Activated CD4-positive, alpha-beta T cell treated with anti-CD3 and anti-CD28 coated beads, Interleukin-2, amount 10 ng/mL, durations not matched to agents 24 days and 14 days (primary cell): ENCODE results near the gene KMT5B. TPM values are rescaled to one million over a fixed set of nuclear protein-coding genes. Genes with fewer than 3 reads are reported as not detected.
"Not testable (repeated sequence)": the region's sequence is repeated elsewhere in the genome, so short reads cannot be mapped to it uniquely, and the experiment has no call there.

Source experiments
- DNase-seq: peaks from one replicate; pipeline ENCODE4 v3.0.0; 2022
- H3K27ac Mint-ChIP-seq: one replicate; pipeline ENCODE4 v1.8.0; 2022; ENCODE audit warnings: mild to moderate bottlenecking, mixed read lengths
- H3K27me3 Mint-ChIP-seq: one replicate; pipeline ENCODE4 v1.8.0; 2022; ENCODE audit warnings: mixed read lengths
- H3K36me3 Mint-ChIP-seq: one replicate; pipeline ENCODE4 v1.8.0; 2022; ENCODE audit warnings: low read depth, mild to moderate bottlenecking, mixed read lengths
- H3K4me1 Mint-ChIP-seq: one replicate; pipeline ENCODE4 v1.8.0; 2021; ENCODE audit warnings: mixed read lengths
- H3K4me3 Mint-ChIP-seq: one replicate; pipeline ENCODE4 v1.8.0; 2022; ENCODE audit warnings: mild to moderate bottlenecking, moderate library complexity, mixed read lengths
- H3K9me3 Mint-ChIP-seq: one replicate; pipeline ENCODE4 v1.8.0; 2021; ENCODE audit warnings: mixed read lengths
- intact Hi-C: fragments of 100-400 bp; cut with micrococcal nuclease; formaldehyde crosslinking; loops from one replicate; pipeline ENCODE4 v1.15.1; 2023
- total RNA-seq: library from RNA; stranded (reverse); gene quantifications from 2 replicates; pipeline ENCODE4 v1.2.3, GENCODE V29; 2022

The KMT5B gene
- total RNA-seq, 1 donor from 2014 or later: 34.7 TPM

- intact Hi-C loops, H3K36me3 Mint-ChIP-seq, H3K27ac Mint-ChIP-seq, H3K4me1 Mint-ChIP-seq, H3K27me3 Mint-ChIP-seq, DNase-seq, H3K9me3 Mint-ChIP-seq, H3K4me3 Mint-ChIP-seq: not testable (repeated sequence)
Observed at GRCh38 chr11:68243847-68244246, 30.8 kb upstream of the KMT5B start.

GRCh38 chr11:68242616-68243015 is 29.5 kb upstream of the KMT5B start:
- no peak overlapping the region for H3K27ac Mint-ChIP-seq
- H3K4me1 Mint-ChIP-seq: no peaks in the 10 kb centered on the region
- no peaks in the 10 kb centered on the region for H3K36me3 Mint-ChIP-seq
- H3K4me3 Mint-ChIP-seq: no peak overlapping the region
- no peaks in the 10 kb centered on the region for H3K9me3 Mint-ChIP-seq
- peaks cover 9% of the 10 kb centered on the region for H3K27me3 Mint-ChIP-seq
- no peak for DNase-seq
- intact Hi-C loops: no loop called here

- Mint-ChIP-seq H3K4me3 (no peak overlapping the region), H3K27me3 (peaks cover 13% of the 10 kb centered on the region), H3K4me1 (no peaks in the 10 kb centered on the region), H3K27ac (no peak overlapping the region), H3K9me3 (peaks cover 9% of the 10 kb centered on the region), H3K36me3 (no peaks in the 10 kb centered on the region)
- intact Hi-C loops: no loop called here
- no peak for DNase-seq
Observed at GRCh38 chr11:68231621-68232020, 18.5 kb upstream of the KMT5B start.

- Mint-ChIP-seq H3K27ac (no peak overlapping the region), H3K4me1 (no peaks in the 10 kb centered on the region), H3K36me3 (no peaks in the 10 kb centered on the region), H3K4me3 (no peak overlapping the region), H3K27me3 (peaks cover 9% of the 10 kb centered on the region), H3K9me3 (peaks cover 13% of the 10 kb centered on the region)
- intact Hi-C loops: no loop called here
- no peak for DNase-seq
Observed at GRCh38 chr11:68229601-68230000, 16.5 kb upstream of the KMT5B start.

- no peak for DNase-seq
- Mint-ChIP-seq H3K4me3 (no peak overlapping the region), H3K4me1 (peaks cover 3% of the 10 kb centered on the region), H3K27me3 (peaks cover 2% of the 10 kb centered on the region), H3K36me3 (no peaks in the 10 kb centered on the region), H3K9me3 (peaks cover 13% of the 10 kb centered on the region), H3K27ac (no peak overlapping the region)
- intact Hi-C loops: no loop called here
Observed at GRCh38 chr11:68226421-68226820, 13.3 kb upstream of the KMT5B start.

GRCh38 chr11:68224606-68225005 is 11.5 kb upstream of the KMT5B start:
- peaks cover 13% of the 10 kb centered on the region for H3K9me3 Mint-ChIP-seq
- peaks cover 5% of the 10 kb centered on the region for H3K27me3 Mint-ChIP-seq
- peaks cover 3% of the 10 kb centered on the region for H3K4me1 Mint-ChIP-seq
- no peak overlapping the region for H3K4me3 Mint-ChIP-seq
- DNase-seq: no peak
- H3K36me3 Mint-ChIP-seq: no peaks in the 10 kb centered on the region
- intact Hi-C loops: no loop called here
- H3K27ac Mint-ChIP-seq: no peak overlapping the region

- Mint-ChIP-seq H3K27me3 (peaks cover 6% of the 10 kb centered on the region), H3K9me3 (peaks cover 4% of the 10 kb centered on the region)
Observed at GRCh38 chr11:68223275-68223674, 10.2 kb upstream of the KMT5B start.

GRCh38 chr11:68221406-68221805 is 8.3 kb upstream of the KMT5B start:
- H3K4me1 Mint-ChIP-seq: peaks cover 3% of the 10 kb centered on the region
- no peak overlapping the region for H3K4me3 Mint-ChIP-seq
- intact Hi-C loops: no loop called here
- peaks cover 4% of the 10 kb centered on the region for H3K9me3 Mint-ChIP-seq
- no peak overlapping the region for H3K27ac Mint-ChIP-seq
- peaks cover 12% of the 10 kb centered on the region for H3K27me3 Mint-ChIP-seq
- H3K36me3 Mint-ChIP-seq: no peaks in the 10 kb centered on the region
- DNase-seq: no peak

More at GRCh38 chr11:68223275-68223674, 10.2 kb upstream of the KMT5B start:
- no peak overlapping the region for H3K4me3 Mint-ChIP-seq
- H3K36me3 Mint-ChIP-seq: no peaks in the 10 kb centered on the region
- DNase-seq: no peak
- intact Hi-C loops: no loop called here
- peaks cover 3% of the 10 kb centered on the region for H3K4me1 Mint-ChIP-seq
- no peak overlapping the region for H3K27ac Mint-ChIP-seq

- no peak for DNase-seq
- Mint-ChIP-seq H3K4me3 (no peak overlapping the region), H3K27ac (no peak overlapping the region), H3K4me1 (peaks cover 20% of the 10 kb centered on the region), H3K36me3 (peaks cover 6% of the 10 kb centered on the region), H3K9me3 (no peaks in the 10 kb centered on the region), H3K27me3 (peaks cover 30% of the 10 kb centered on the region)
- intact Hi-C loops: loop anchor here (10.0 kb wide), 1 partner anchor 182 kb away; the partner anchor contains the start of genes NDUFS8 and TCIRG1
Observed at GRCh38 chr11:68216171-68216938, 3.3 kb upstream of the KMT5B start.

- Mint-ChIP-seq H3K27ac (peak overlapping the region; percentile 66), H3K4me3 (peak overlapping the region; percentile 75)
- intact Hi-C loops: loop anchor here (10.0 kb wide), 1 partner anchor 181 kb away; the partner anchor contains the start of genes NDUFS8 and TCIRG1
Observed at GRCh38 chr11:68215524-68216170, 2.6 kb upstream of the KMT5B start.

GRCh38 chr11:68215087-68215445 is 2.0 kb upstream of the KMT5B start:
- Mint-ChIP-seq H3K27ac (peak overlapping the region; percentile 66), H3K4me3 (peak overlapping the region; percentile 75), H3K9me3 (no peaks in the 10 kb centered on the region), H3K4me1 (peaks cover 30% of the 10 kb centered on the region), H3K36me3 (peaks cover 6% of the 10 kb centered on the region), H3K27me3 (peaks cover 30% of the 10 kb centered on the region)
- peak; percentile 71 for DNase-seq
- intact Hi-C loops: loop anchor here (10.0 kb wide), 1 partner anchor 180 kb away; the partner anchor contains the start of genes NDUFS8 and TCIRG1

More at GRCh38 chr11:68215524-68216170, 2.6 kb upstream of the KMT5B start:
- peaks cover 27% of the 10 kb centered on the region for H3K4me1 Mint-ChIP-seq
- no peak for DNase-seq
- no peaks in the 10 kb centered on the region for H3K9me3 Mint-ChIP-seq
- H3K36me3 Mint-ChIP-seq: peaks cover 6% of the 10 kb centered on the region
- H3K27me3 Mint-ChIP-seq: peaks cover 30% of the 10 kb centered on the region

- Mint-ChIP-seq H3K27me3 (peaks cover 26% of the 10 kb centered on the region), H3K9me3 (no peaks in the 10 kb centered on the region), H3K4me3 (peak overlapping the region; percentile 75), H3K27ac (peak overlapping the region; percentile 71), H3K4me1 (peaks cover 30% of the 10 kb centered on the region), H3K36me3 (peaks cover 6% of the 10 kb centered on the region)
- DNase-seq: no peak
- intact Hi-C loops: loop anchor here (1.0 to 10.0 kb wide), 3 partner anchors 83 to 180 kb away; partner anchors contain the start of genes NDUFS8 and TCIRG1
Observed at GRCh38 chr11:68214173-68215086, 1.3 kb upstream of the KMT5B start.

GRCh38 chr11:68213555-68214172 is 568 bp upstream of the KMT5B start:
- peak overlapping the region; percentile 75 for H3K4me3 Mint-ChIP-seq
- peaks cover 26% of the 10 kb centered on the region for H3K27me3 Mint-ChIP-seq
- H3K36me3 Mint-ChIP-seq: peaks cover 6% of the 10 kb centered on the region
- peak; percentile 94 for DNase-seq
- H3K4me1 Mint-ChIP-seq: peaks cover 34% of the 10 kb centered on the region
- intact Hi-C loops: loop anchor here (1.0 to 10.0 kb wide), 3 partner anchors 84 to 179 kb away; partner anchors contain the start of genes NDUFS8 and TCIRG1
- no peaks in the 10 kb centered on the region for H3K9me3 Mint-ChIP-seq
- peak overlapping the region; percentile 71 for H3K27ac Mint-ChIP-seq
